Gastroesophageal sphincter (tissue), 3 donors: Measurements from ENCODE around the gene ESR2.

Source experiments
- CTCF ChIP-seq, 4 experiments: fragments of 200-600 bp in 2 of 4; fragments of 450-650 bp in 2 of 4; sonication (generic) in 1 of 4; IDR thresholded peaks; one replicate each; pipeline ENCODE4 v1.5.1; 2017 to 2019; ENCODE audit warnings: antibody characterized with exemption in 4 of 4, mild to moderate bottlenecking in 2 of 4, moderate library complexity in 2 of 4
- EP300 ChIP-seq: sonication (generic); formaldehyde crosslinking; IDR thresholded peaks from one replicate; pipeline ENCODE4 v1.6.1; 2017; ENCODE audit warnings: antibody characterized with exemption, mild to moderate bottlenecking
- POLR2A ChIP-seq, 2 donors: fragments of 450-650 bp; IDR thresholded peaks; one replicate each; pipeline ENCODE4 v1.6.1; 2017; ENCODE audit warnings: antibody characterized with exemption in 2 of 2, mild to moderate bottlenecking in 2 of 2, moderate library complexity in 1 of 2
- POLR2AphosphoS5 ChIP-seq: sonication (generic); formaldehyde crosslinking; IDR thresholded peaks from one replicate; pipeline ENCODE4 v1.6.1; 2017; ENCODE audit warnings: antibody characterized with exemption

DNA sequence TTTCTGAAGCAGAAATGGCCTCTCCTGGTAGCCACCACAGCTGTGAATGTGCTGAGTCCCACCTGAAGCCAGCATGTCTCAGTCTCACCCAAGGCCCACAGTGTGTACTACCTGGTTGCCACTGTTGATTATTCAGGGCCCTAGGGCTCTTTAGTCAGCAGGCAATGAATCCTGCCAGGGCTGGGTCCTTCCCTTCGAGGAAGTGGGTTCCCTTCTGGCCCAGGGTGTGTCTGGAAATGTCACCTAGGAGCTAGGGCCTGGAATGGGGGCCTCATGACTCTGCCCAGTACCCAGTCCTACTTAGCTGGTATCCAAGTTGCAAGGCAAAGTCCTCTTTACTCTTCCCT, 234.0 kb downstream of the ESR2 start:
- TF ChIP-seq POLR2AphosphoS5 (no peak), CTCF (IDR thresholded peaks at IDR 0.05) (no peak), POLR2A (IDR thresholded peaks at IDR 0.05) (no peak), EP300 (no peak)
